Panc1 (cell line): ENCODE data around the gene KRT33A.

Source experiments
- POLR2AphosphoS5 ChIP-seq: IDR thresholded peaks from 2 replicates; pipeline ENCODE4 v1.6.1; 2012; ENCODE audit warnings: mild to moderate bottlenecking, low read depth, low read length, moderate library complexity
- SIN3A ChIP-seq: IDR thresholded peaks from 2 replicates; pipeline ENCODE4 v1.6.1; 2012; ENCODE audit warnings: low read depth, mild to moderate bottlenecking, low read length, moderate library complexity, borderline replicate concordance; ENCODE audit not compliant: insufficient read depth
- TCF7L2 ChIP-seq: IDR thresholded peaks from 2 replicates; pipeline ENCODE4 v1.6.1; 2011; ENCODE audit warnings: mild to moderate bottlenecking, low read depth, low read length, inconsistent platforms
- TF ChIP-seq, protein P1 (sequence below): fragments of 450-650 bp; IDR thresholded peaks from 2 replicates; pipeline ENCODE4 v1.5.1; 2017; ENCODE audit warnings: mild to moderate bottlenecking
- TF ChIP-seq, protein P2 (sequence below), 2 experiments: IDR thresholded peaks; 2 replicates each; pipeline ENCODE4 v1.6.1; 2011 to 2012; ENCODE audit warnings: low read depth in 2 of 2, control low read depth in 1 of 2, low read length in 1 of 2, mild to moderate bottlenecking in 1 of 2, moderate library complexity in 1 of 2; ENCODE audit not compliant: insufficient read depth in 1 of 2

DNA sequence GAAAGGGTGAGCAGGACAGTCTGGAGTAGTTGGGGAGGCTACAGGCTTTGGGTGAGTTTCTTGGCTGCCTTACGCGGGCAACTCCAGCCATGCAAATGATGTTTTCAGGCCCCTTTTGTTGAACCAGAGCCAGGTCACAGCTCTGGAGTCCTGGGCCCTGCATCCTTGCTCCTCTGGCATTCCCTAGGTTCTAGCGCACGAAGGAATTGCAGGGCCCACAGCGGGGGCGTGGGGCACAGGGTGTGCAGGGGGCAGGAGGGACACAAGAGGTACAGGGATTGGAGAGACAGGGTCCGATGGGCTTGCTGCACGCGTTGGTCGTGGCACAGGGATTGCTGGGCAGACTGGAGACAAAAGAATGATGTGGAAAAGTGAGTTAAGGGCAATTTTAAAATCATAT, 43.2 kb upstream of the KRT33A start:
- TF ChIP-seq, protein P1, sequence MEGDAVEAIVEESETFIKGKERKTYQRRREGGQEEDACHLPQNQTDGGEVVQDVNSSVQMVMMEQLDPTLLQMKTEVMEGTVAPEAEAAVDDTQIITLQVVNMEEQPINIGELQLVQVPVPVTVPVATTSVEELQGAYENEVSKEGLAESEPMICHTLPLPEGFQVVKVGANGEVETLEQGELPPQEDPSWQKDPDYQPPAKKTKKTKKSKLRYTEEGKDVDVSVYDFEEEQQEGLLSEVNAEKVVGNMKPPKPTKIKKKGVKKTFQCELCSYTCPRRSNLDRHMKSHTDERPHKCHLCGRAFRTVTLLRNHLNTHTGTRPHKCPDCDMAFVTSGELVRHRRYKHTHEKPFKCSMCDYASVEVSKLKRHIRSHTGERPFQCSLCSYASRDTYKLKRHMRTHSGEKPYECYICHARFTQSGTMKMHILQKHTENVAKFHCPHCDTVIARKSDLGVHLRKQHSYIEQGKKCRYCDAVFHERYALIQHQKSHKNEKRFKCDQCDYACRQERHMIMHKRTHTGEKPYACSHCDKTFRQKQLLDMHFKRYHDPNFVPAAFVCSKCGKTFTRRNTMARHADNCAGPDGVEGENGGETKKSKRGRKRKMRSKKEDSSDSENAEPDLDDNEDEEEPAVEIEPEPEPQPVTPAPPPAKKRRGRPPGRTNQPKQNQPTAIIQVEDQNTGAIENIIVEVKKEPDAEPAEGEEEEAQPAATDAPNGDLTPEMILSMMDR: no peak
- TF ChIP-seq, protein P2, sequence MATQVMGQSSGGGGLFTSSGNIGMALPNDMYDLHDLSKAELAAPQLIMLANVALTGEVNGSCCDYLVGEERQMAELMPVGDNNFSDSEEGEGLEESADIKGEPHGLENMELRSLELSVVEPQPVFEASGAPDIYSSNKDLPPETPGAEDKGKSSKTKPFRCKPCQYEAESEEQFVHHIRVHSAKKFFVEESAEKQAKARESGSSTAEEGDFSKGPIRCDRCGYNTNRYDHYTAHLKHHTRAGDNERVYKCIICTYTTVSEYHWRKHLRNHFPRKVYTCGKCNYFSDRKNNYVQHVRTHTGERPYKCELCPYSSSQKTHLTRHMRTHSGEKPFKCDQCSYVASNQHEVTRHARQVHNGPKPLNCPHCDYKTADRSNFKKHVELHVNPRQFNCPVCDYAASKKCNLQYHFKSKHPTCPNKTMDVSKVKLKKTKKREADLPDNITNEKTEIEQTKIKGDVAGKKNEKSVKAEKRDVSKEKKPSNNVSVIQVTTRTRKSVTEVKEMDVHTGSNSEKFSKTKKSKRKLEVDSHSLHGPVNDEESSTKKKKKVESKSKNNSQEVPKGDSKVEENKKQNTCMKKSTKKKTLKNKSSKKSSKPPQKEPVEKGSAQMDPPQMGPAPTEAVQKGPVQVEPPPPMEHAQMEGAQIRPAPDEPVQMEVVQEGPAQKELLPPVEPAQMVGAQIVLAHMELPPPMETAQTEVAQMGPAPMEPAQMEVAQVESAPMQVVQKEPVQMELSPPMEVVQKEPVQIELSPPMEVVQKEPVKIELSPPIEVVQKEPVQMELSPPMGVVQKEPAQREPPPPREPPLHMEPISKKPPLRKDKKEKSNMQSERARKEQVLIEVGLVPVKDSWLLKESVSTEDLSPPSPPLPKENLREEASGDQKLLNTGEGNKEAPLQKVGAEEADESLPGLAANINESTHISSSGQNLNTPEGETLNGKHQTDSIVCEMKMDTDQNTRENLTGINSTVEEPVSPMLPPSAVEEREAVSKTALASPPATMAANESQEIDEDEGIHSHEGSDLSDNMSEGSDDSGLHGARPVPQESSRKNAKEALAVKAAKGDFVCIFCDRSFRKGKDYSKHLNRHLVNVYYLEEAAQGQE (IDR thresholded peaks at IDR 0.05; ENCODE audit: insufficient read depth in 1 of 2, low read depth in 2 of 2, low read length in 1 of 2): no peak
- TF ChIP-seq POLR2AphosphoS5 (no peak), SIN3A (no peak), TCF7L2 (no peak)
